Measurements from ENCODE around the gene IDE. TPM values are rescaled to one million over a fixed set of nuclear protein-coding genes. Genes with fewer than 3 reads are reported as not detected.

IDE gene
- total RNA-seq, 6 experiments from 2014 or later = 25.6 to 31.4 (median 29.2) TPM

DNA sequence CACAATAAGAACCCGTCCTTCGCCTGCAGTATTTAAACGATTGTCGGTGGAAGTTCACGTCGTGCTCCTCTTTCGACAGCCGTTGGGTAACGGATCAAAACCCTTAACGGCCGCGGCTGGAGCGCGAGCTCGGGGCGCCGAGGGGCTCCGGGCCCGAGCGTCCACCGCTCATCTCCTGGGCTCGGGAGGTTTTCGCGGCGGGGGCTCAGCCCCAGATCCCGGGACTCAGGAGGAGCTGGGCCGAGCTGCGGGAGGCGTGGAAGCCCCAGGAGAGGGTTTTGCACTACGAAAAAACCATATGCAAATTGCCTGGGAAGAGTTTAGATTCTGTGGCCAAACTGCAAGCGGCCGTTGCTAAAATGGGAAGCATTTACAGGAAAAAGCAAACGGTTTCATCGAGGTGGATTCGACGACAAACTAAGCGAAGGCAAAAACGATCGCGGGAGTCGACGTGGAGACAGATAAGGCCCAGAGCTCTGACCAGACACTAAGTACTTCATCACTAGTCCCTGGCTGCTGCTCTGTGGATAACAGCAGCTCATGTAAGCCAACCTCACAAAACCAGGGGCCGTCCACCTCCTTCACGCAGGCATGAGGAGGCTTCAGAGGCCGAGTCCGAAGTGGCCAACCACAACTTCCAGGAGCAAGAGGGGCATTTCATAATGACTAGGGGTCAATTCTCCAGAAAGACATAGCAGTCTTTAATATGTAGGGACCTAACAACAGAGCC lies 153.2 kb downstream of the IDE start:
- no peaks in the 10 kb centered on the region for H3K9me3 ChIP-seq
- peaks cover 0 to 6% (median 0%) of the 10 kb centered on the region in 4 donors for H3K4me1 ChIP-seq
- no peaks in the 10 kb centered on the region for H3K36me3 ChIP-seq
- intact Hi-C loops (cut with DNase I) = no loop called here
- peak; percentile 30 to 48 (median 40) for ATAC-seq
- H3K4me3 ChIP-seq = peak overlapping the region; percentile 24 to 36 (median 30)
- H3K27ac ChIP-seq = no peak overlapping the region
- TF ChIP-seq POLR2A (IDR thresholded peaks at IDR 0.05) = no peak
- TF ChIP-seq, protein P1, sequence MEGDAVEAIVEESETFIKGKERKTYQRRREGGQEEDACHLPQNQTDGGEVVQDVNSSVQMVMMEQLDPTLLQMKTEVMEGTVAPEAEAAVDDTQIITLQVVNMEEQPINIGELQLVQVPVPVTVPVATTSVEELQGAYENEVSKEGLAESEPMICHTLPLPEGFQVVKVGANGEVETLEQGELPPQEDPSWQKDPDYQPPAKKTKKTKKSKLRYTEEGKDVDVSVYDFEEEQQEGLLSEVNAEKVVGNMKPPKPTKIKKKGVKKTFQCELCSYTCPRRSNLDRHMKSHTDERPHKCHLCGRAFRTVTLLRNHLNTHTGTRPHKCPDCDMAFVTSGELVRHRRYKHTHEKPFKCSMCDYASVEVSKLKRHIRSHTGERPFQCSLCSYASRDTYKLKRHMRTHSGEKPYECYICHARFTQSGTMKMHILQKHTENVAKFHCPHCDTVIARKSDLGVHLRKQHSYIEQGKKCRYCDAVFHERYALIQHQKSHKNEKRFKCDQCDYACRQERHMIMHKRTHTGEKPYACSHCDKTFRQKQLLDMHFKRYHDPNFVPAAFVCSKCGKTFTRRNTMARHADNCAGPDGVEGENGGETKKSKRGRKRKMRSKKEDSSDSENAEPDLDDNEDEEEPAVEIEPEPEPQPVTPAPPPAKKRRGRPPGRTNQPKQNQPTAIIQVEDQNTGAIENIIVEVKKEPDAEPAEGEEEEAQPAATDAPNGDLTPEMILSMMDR (IDR thresholded peaks at IDR 0.05) = no peak
- WGBS (ENCODE audit: insufficient coverage, low coverage, low lambda C conversion rate, missing lambda C conversion rate) = 5% methylated on average over 30 of the region's 46 CpGs
- peaks cover 0 to 14% of the 10 kb centered on the region in 2 donors for H3K27me3 ChIP-seq
- peak in 1 of 3 donors; percentile 50 for DNase-seq

GRCh38 chr10:92419740-92420545 lies 153.9 kb downstream of the IDE start:
- WGBS (ENCODE audit: insufficient coverage, low coverage, low lambda C conversion rate, missing lambda C conversion rate) = 13% methylated on average over 9 of the region's 34 CpGs
- H3K27ac ChIP-seq = no peak overlapping the region
- H3K4me1 ChIP-seq = peaks cover 0 to 6% (median 0%) of the 10 kb centered on the region in 4 donors
- peaks cover 0 to 14% of the 10 kb centered on the region in 2 donors for H3K27me3 ChIP-seq
- ATAC-seq (peak; percentile 76 to 92 (median 84)), DNase-seq (peak; percentile 53 to 70 (median 63))
- H3K9me3 ChIP-seq = no peaks in the 10 kb centered on the region
- TF ChIP-seq POLR2A (IDR thresholded peaks at IDR 0.05) = no peak
- TF ChIP-seq, protein P1 (IDR thresholded peaks at IDR 0.05) = peak in 3 of 4 donors; percentile 37 to 54 (median 38)
- H3K36me3 ChIP-seq = no peaks in the 10 kb centered on the region
- peak overlapping the region; percentile 24 to 36 (median 30) for H3K4me3 ChIP-seq
- intact Hi-C loops (cut with DNase I) = no loop called here

DNA sequence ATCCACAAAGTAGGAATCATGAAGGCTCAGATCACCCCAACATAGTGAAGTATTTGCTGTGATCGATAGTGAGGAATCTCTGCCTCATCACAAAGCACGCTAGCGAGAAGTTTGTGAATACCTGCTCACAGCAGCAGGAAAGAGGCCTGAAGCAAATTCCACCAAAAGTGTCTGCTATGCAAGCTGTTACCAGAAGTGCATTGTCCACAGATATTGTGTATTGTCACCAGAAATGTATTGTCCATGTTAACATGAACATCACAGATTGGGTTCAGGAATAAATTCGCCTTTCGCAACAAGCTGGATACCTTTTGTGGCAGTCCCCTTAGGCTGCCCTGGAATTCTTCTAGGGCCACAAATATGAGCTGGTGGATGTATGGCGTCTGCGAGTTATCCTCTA lies 155.0 kb downstream of the IDE start:
- no peak overlapping the region for H3K27ac ChIP-seq
- WGBS (ENCODE audit: insufficient coverage, low coverage, low lambda C conversion rate, missing lambda C conversion rate) = 69% methylated on average over 3 of the region's 7 CpGs
- peaks cover 0 to 6% (median 0%) of the 10 kb centered on the region in 4 donors for H3K4me1 ChIP-seq
- intact Hi-C loops (cut with DNase I) = no loop called here
- no peaks in the 10 kb centered on the region for H3K36me3 ChIP-seq
- H3K4me3 ChIP-seq = no peak overlapping the region
- ATAC-seq (no peak), DNase-seq (peak in 1 of 3 donors; percentile 2)
- H3K9me3 ChIP-seq = no peaks in the 10 kb centered on the region
- peaks cover 0 to 14% of the 10 kb centered on the region in 2 donors for H3K27me3 ChIP-seq
- no peak for TF ChIP-seq POLR2A (IDR thresholded peaks at IDR 0.05)

DNA sequence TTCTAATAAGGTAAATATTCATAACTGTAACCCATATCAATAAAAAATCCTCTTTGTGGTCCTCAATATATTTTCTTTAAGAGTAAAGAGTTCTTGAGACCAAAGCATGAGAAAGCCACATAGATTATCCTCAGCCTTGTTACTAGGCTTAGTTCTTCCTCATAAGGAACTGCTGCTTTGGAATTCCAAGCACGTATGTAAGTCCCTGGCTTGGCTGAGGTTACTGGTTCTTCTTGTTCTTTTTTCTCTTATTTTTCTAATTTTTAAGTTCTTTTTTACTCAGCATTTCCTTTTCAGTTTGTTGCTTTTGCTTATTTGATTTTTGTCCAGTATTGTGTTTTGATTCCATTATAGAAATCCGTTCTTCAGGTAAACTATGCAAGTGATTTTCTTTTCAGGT lies 155.7 kb downstream of the IDE start:
- Histone ChIP-seq H3K27me3 (peaks cover 0 to 14% of the 10 kb centered on the region in 2 donors), H3K36me3 (no peaks in the 10 kb centered on the region), H3K27ac (no peak overlapping the region), H3K4me1 (peaks cover 0 to 6% (median 0%) of the 10 kb centered on the region in 4 donors), H3K4me3 (no peak overlapping the region), H3K9me3 (no peaks in the 10 kb centered on the region)
- intact Hi-C loops (cut with DNase I) = no loop called here
- DNase-seq (no peak), ATAC-seq (no peak)
- TF ChIP-seq POLR2A (IDR thresholded peaks at IDR 0.05) = no peak
- TF ChIP-seq, protein P1 (IDR thresholded peaks at IDR 0.05) = no peak
- WGBS (ENCODE audit: insufficient coverage, low coverage, low lambda C conversion rate, missing lambda C conversion rate) = 71% methylated on average over 2 of the region's 2 CpGs

GRCh38 chr10:92413519-92413918 lies 160.4 kb downstream of the IDE start:
- Histone ChIP-seq H3K4me1 (no peaks in the 10 kb centered on the region), H3K27me3 (no peaks in the 10 kb centered on the region), H3K9me3 (no peaks in the 10 kb centered on the region), H3K4me3 (no peak overlapping the region), H3K36me3 (no peaks in the 10 kb centered on the region), H3K27ac (no peak overlapping the region)
- no peak for TF ChIP-seq POLR2A (IDR thresholded peaks at IDR 0.05)
- TF ChIP-seq, protein P1 (IDR thresholded peaks at IDR 0.05) = no peak
- no peak for ATAC-seq
- intact Hi-C loops (cut with DNase I) = no loop called here
- no peak for DNase-seq
- 83% methylated on average over 4 of the region's 4 CpGs for WGBS (ENCODE audit: insufficient coverage, low coverage, low lambda C conversion rate, missing lambda C conversion rate)

Measured in right lobe of liver (tissue), 6 donors.